ENCODE results near the gene CDH4.

DNA sequence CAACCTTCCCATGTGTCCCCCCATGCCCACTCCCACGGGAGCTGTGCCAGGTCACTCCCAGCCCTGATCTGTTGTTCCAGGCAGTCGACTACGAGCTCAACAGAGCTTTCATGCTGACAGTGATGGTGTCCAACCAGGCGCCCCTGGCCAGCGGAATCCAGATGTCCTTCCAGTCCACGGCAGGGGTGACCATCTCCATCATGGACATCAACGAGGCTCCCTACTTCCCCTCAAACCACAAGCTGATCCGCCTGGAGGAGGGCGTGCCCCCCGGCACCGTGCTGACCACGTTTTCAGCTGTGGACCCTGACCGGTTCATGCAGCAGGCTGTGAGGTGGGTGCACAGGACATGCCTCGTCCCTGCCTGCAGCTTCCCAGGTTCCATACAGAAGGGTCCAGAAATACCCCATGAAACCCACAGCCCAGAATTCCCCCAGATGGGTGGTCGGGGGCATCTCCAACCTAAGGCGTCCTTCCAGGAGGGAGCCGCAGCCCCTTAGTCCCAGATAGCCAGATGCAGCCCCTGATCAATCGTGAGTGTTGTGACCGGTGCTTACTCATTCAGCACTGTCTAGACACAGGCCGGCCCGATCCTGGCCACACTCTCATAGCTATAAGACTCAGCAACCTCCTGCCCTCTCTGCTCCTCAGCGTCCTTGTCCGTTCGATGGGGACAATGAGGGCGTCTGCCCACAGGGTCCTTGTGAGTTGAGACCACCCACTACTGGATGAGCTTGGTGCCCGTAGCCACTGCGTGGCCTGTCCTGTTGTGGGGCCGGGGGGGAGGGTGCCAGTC, 671.5 kb downstream of the CDH4 start:
- no peak for TF ChIP-seq ZNF555 (tag by site-specific recombination; conservative IDR thresholded peaks at IDR 0.05)
- no peak for TF ChIP-seq ZNF146 (tag by site-specific recombination; IDR thresholded peaks at IDR 0.05)
- no peak for TF ChIP-seq CTCF (tag by site-specific recombination; IDR thresholded peaks at IDR 0.05)
- no peak for TF ChIP-seq MEIS1 (CRISPR knock-in tag; IDR thresholded peaks at IDR 0.05; ENCODE audit: borderline replicate concordance)
- no peak for TF ChIP-seq TRIM28 (IDR thresholded peaks at IDR 0.05; ENCODE audit: borderline replicate concordance, low read length)
- TF ChIP-seq ZBTB17 (tag by site-specific recombination; IDR thresholded peaks at IDR 0.05) = no peak
- no peak for TF ChIP-seq ZNF510 (tag by site-specific recombination; IDR thresholded peaks at IDR 0.05; ENCODE audit: insufficient replicate concordance)
- TF ChIP-seq, protein P1, sequence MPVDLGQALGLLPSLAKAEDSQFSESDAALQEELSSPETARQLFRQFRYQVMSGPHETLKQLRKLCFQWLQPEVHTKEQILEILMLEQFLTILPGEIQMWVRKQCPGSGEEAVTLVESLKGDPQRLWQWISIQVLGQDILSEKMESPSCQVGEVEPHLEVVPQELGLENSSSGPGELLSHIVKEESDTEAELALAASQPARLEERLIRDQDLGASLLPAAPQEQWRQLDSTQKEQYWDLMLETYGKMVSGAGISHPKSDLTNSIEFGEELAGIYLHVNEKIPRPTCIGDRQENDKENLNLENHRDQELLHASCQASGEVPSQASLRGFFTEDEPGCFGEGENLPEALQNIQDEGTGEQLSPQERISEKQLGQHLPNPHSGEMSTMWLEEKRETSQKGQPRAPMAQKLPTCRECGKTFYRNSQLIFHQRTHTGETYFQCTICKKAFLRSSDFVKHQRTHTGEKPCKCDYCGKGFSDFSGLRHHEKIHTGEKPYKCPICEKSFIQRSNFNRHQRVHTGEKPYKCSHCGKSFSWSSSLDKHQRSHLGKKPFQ (tag by site-specific recombination; IDR thresholded peaks at IDR 0.05) = no peak
- TF ChIP-seq SETDB1 (IDR thresholded peaks at IDR 0.05; ENCODE audit: insufficient read length, low read length) = no peak
- TF ChIP-seq ZNF280C (tag by site-specific recombination; IDR thresholded peaks at IDR 0.05) = no peak
- TF ChIP-seq ZBTB7A (tag by site-specific recombination; IDR thresholded peaks at IDR 0.05; ENCODE audit: low read depth) = no peak
- no peak for TF ChIP-seq ZNF426 (tag by site-specific recombination; IDR thresholded peaks at IDR 0.05)
- TF ChIP-seq ZNF701 (tag by site-specific recombination; IDR thresholded peaks at IDR 0.05) = no peak
